Gastroesophageal sphincter (tissue), 4 donors: Measurements from ENCODE around the gene PLA2G2F. TPM values are rescaled to one million over a fixed set of nuclear protein-coding genes. Genes with fewer than 3 reads are reported as not detected.
"Not testable (repeated sequence)": the region's sequence is repeated elsewhere in the genome, so short reads cannot be mapped to it uniquely, and the experiment has no call there.

Experiments
- ATAC-seq: fragments of 150-250 bp; one replicate; pipeline ENCODE4 v1.9.1; 2016; ENCODE audit warnings: mild to moderate bottlenecking, moderate library complexity
- H3K27ac ChIP-seq, 4 donors: fragments of 200-600 bp; sonication (generic) in 3 of 4; 1 replicate in 3 of 4; 2 replicates in 1 of 4; pipeline ENCODE4 v1.5.1; 2016 to 2019
- H3K27me3 ChIP-seq: fragments of 200-600 bp; sonication (generic); one replicate; pipeline ENCODE4 v1.5.1; 2019
- H3K36me3 ChIP-seq, 2 donors: fragments of 200-600 bp; sonication (generic); one replicate each; pipeline ENCODE4 v1.5.1; 2019; ENCODE audit warnings: control low read depth in 1 of 2
- H3K4me1 ChIP-seq, 3 donors: fragments of 200-600 bp; sonication (generic); 1 replicate in 2 of 3; 2 replicates in 1 of 3; pipeline ENCODE4 v1.5.1; 2016 to 2019; ENCODE audit warnings: control low read depth in 2 of 3
- H3K4me3 ChIP-seq, 2 donors: fragments of 200-600 bp; sonication (generic); one replicate each; pipeline ENCODE4 v1.5.1; 2019; ENCODE audit warnings: mild to moderate bottlenecking in 1 of 2, moderate library complexity in 1 of 2
- H3K9me3 ChIP-seq, 3 donors: fragments of 200-600 bp; sonication (generic); one replicate each; pipeline ENCODE4 v1.5.1; 2017 to 2019; ENCODE audit warnings: control low read depth in 2 of 3
- CTCF ChIP-seq, 4 experiments: fragments of 200-600 bp in 2 of 4; fragments of 450-650 bp in 2 of 4; sonication (generic) in 1 of 4; IDR thresholded peaks; one replicate each; pipeline ENCODE4 v1.5.1; 2017 to 2019; ENCODE audit warnings: antibody characterized with exemption in 4 of 4, mild to moderate bottlenecking in 2 of 4, moderate library complexity in 2 of 4
- EP300 ChIP-seq: sonication (generic); formaldehyde crosslinking; IDR thresholded peaks from one replicate; pipeline ENCODE4 v1.6.1; 2017; ENCODE audit warnings: antibody characterized with exemption, mild to moderate bottlenecking
- POLR2A ChIP-seq, 2 donors: fragments of 450-650 bp; IDR thresholded peaks; one replicate each; pipeline ENCODE4 v1.6.1; 2017; ENCODE audit warnings: antibody characterized with exemption in 2 of 2, mild to moderate bottlenecking in 2 of 2, moderate library complexity in 1 of 2
- POLR2AphosphoS5 ChIP-seq: sonication (generic); formaldehyde crosslinking; IDR thresholded peaks from one replicate; pipeline ENCODE4 v1.6.1; 2017; ENCODE audit warnings: antibody characterized with exemption
- WGBS, 2 donors: methylation state at CpG; one replicate each; pipeline ENCODE4 v1.1.5; 2018; ENCODE audit warnings: low coverage in 1 of 2; 5-methylcytosine and 5-hydroxymethylcytosine counted together
- total RNA-seq, 4 donors: library from RNA; depleted of rRNA; stranded (reverse); fragments of >200 nt; gene quantifications; one replicate each; pipeline ENCODE4 v1.1.0, GENCODE V29; 2016

The PLA2G2F gene
- total RNA-seq, 4 donors from 2014 or later: not detected

GRCh38 chr1:20126041-20126805 is 12.9 kb upstream of the PLA2G2F start:
- Histone ChIP-seq H3K27me3 (no peaks in the 10 kb centered on the region), H3K9me3 (no peaks in the 10 kb centered on the region), H3K36me3 (no peaks in the 10 kb centered on the region), H3K27ac (no peak overlapping the region), H3K4me3 (no peak overlapping the region), H3K4me1 (peaks cover 0 to 13% (median 0%) of the 10 kb centered on the region in 3 donors)
- no peak for TF ChIP-seq POLR2AphosphoS5
- no peak for ATAC-seq
- WGBS, 2 donors: 81% methylated on average over 3 of the region's 9 CpGs; no CpG with 5 or more reads in 1 of the 2 donors

- Histone ChIP-seq H3K4me1 (peaks cover 0 to 13% (median 0%) of the 10 kb centered on the region in 3 donors), H3K4me3 (no peak overlapping the region), H3K9me3 (no peaks in the 10 kb centered on the region), H3K36me3 (no peaks in the 10 kb centered on the region), H3K27me3 (no peaks in the 10 kb centered on the region), H3K27ac (no peak overlapping the region)
- TF ChIP-seq POLR2A (IDR thresholded peaks at IDR 0.05) (no peak), CTCF (IDR thresholded peaks at IDR 0.05) (no peak), EP300 (no peak), POLR2AphosphoS5 (no peak)
- no peak for ATAC-seq
- WGBS, 2 donors: 100% methylated on average over 2 of the region's 10 CpGs; no CpG with 5 or more reads in 1 of the 2 donors
These were observed 12.2 kb upstream of the PLA2G2F start for GRCh38 chr1:20126806-20127440.

- not testable (repeated sequence) for H3K27ac ChIP-seq, H3K4me3 ChIP-seq, H3K27me3 ChIP-seq, ATAC-seq, H3K4me1 ChIP-seq, H3K9me3 ChIP-seq, H3K36me3 ChIP-seq
- WGBS, 2 donors: 96 to 100% methylated on average over 1 to 3 of the region's 3 CpGs
These were observed 8.6 kb upstream of the PLA2G2F start for GRCh38 chr1:20130518-20130917.

GRCh38 chr1:20134995-20135394 is 4.1 kb upstream of the PLA2G2F start:
- H3K4me1 ChIP-seq: no peaks in the 10 kb centered on the region
- 91 to 94% methylated on average over 3 of the region's 3 CpGs for WGBS, 2 donors
- H3K36me3 ChIP-seq: no peaks in the 10 kb centered on the region
- H3K27me3 ChIP-seq: peaks cover 19% of the 10 kb centered on the region
- TF ChIP-seq POLR2AphosphoS5 (no peak), EP300 (no peak), CTCF (IDR thresholded peaks at IDR 0.05) (no peak), POLR2A (IDR thresholded peaks at IDR 0.05) (no peak)
- no peak for ATAC-seq
- H3K9me3 ChIP-seq: no peaks in the 10 kb centered on the region
- no peak overlapping the region for H3K27ac ChIP-seq
- H3K4me3 ChIP-seq: no peak overlapping the region

GRCh38 chr1:20136249-20136648 is 2.9 kb upstream of the PLA2G2F start:
- no peak for TF ChIP-seq EP300
- TF ChIP-seq CTCF (IDR thresholded peaks at IDR 0.05): no peak
- TF ChIP-seq POLR2AphosphoS5: no peak
- TF ChIP-seq POLR2A (IDR thresholded peaks at IDR 0.05): no peak
- no peak for ATAC-seq

GRCh38 chr1:20137055-20137454 is 2.1 kb upstream of the PLA2G2F start:
- WGBS, 2 donors: 86 to 100% methylated on average over 1 to 3 of the region's 4 CpGs
- Histone ChIP-seq H3K9me3 (no peaks in the 10 kb centered on the region), H3K36me3 (no peaks in the 10 kb centered on the region), H3K4me1 (no peaks in the 10 kb centered on the region), H3K27me3 (peaks cover 35% of the 10 kb centered on the region), H3K4me3 (no peak overlapping the region), H3K27ac (no peak overlapping the region)
- no peak for ATAC-seq
- no peak for TF ChIP-seq POLR2A (IDR thresholded peaks at IDR 0.05)

More at GRCh38 chr1:20136249-20136648, 2.9 kb upstream of the PLA2G2F start:
- Histone ChIP-seq H3K27ac (no peak overlapping the region), H3K36me3 (no peaks in the 10 kb centered on the region), H3K4me3 (no peak overlapping the region), H3K9me3 (no peaks in the 10 kb centered on the region), H3K27me3 (peaks cover 29% of the 10 kb centered on the region), H3K4me1 (no peaks in the 10 kb centered on the region)
- 85 to 100% methylated on average over 3 of the region's 3 CpGs for WGBS, 2 donors
